Kidney epithelial cell (primary cell): ENCODE data around the gene SEC24A. TPM values are rescaled to one million over a fixed set of nuclear protein-coding genes. Genes with fewer than 3 reads are reported as not detected.

Experiments
- DNase-seq: peaks from one replicate; pipeline ENCODE4 v3.0.0-alpha.2; 2010; ENCODE audit warnings: low read depth
- H3K27me3 ChIP-seq: 2 replicates; pipeline ENCODE4 v1.6.0; 2011; ENCODE audit warnings: low read length; ENCODE audit not compliant: control insufficient read depth, insufficient read depth
- H3K36me3 ChIP-seq: 2 replicates; pipeline ENCODE4 v1.5.1; 2011; ENCODE audit warnings: low read length; ENCODE audit not compliant: control insufficient read depth, insufficient read depth
- H3K4me3 ChIP-seq: 2 replicates; pipeline ENCODE4 v1.5.1; 2011; ENCODE audit warnings: low read depth, mild to moderate bottlenecking, control low read depth, low read length
- CTCF ChIP-seq: IDR thresholded peaks from 2 replicates; pipeline ENCODE4 v1.5.1; 2011; ENCODE audit warnings: mild to moderate bottlenecking, moderate library complexity, low read length, control low read depth, inconsistent platforms; ENCODE audit not compliant: insufficient read depth, poor library complexity, severe bottlenecking
- total RNA-seq: library from RNA; depleted of rRNA; stranded (reverse); fragments of >200 nt; gene quantifications from 2 replicates; pipeline ENCODE4 v1.2.3, GENCODE V29; 2015

SEC24A gene
- total RNA-seq, 1 donor from 2014 or later = 16.0 TPM

GRCh38 chr5:134732819-134733218, 84.2 kb downstream of the SEC24A start:
- no peaks in the 10 kb centered on the region for H3K36me3 ChIP-seq
- TF ChIP-seq CTCF = no peak
- DNase-seq = no peak
- H3K27me3 ChIP-seq = no peaks in the 10 kb centered on the region
- no peak overlapping the region for H3K4me3 ChIP-seq

- H3K36me3 ChIP-seq = no peaks in the 10 kb centered on the region
- no peak for TF ChIP-seq CTCF
- DNase-seq = no peak
- no peak overlapping the region for H3K4me3 ChIP-seq
- H3K27me3 ChIP-seq = no peaks in the 10 kb centered on the region
Observed at GRCh38 chr5:134735243-134735642, 86.7 kb downstream of the SEC24A start.

GRCh38 chr5:134736173-134736812, 87.7 kb downstream of the SEC24A start:
- no peak for DNase-seq
- no peaks in the 10 kb centered on the region for H3K36me3 ChIP-seq
- TF ChIP-seq CTCF = no peak
- no peak overlapping the region for H3K4me3 ChIP-seq
- no peaks in the 10 kb centered on the region for H3K27me3 ChIP-seq

- Histone ChIP-seq H3K4me3 (peak within 1 kb of the TSS; percentile 88), H3K27me3 (no peaks in the 10 kb centered on the region), H3K36me3 (no peaks in the 10 kb centered on the region)
- DNase-seq = peak; percentile 80
- TF ChIP-seq CTCF = peak; percentile 61
Observed at GRCh38 chr5:134738133-134738962, 89.8 kb downstream of the SEC24A start, which contains the start of gene CAMLG. CAMLG (plus strand) TSS chr5:134738548; CDS start chr5:134738621, 73 bp downstream.

GRCh38 chr5:134738963-134739661, 90.5 kb downstream of the SEC24A start:
- Histone ChIP-seq H3K36me3 (no peaks in the 10 kb centered on the region), H3K27me3 (no peaks in the 10 kb centered on the region), H3K4me3 (peak overlapping the region; percentile 88)
- DNase-seq = no peak
- no peak for TF ChIP-seq CTCF
